Activated CD4-positive, CD25-positive, alpha-beta regulatory T cell treated with anti-CD3 and anti-CD28 coated beads, Interleukin-2, amount 50 U/mL, for 24 hours (primary cell): ENCODE measurements around the gene NEURL1B.
"Not testable (repeated sequence)": the region's sequence is repeated elsewhere in the genome, so short reads cannot be mapped to it uniquely, and the experiment has no call there.

Experiments
- ATAC-seq, 2 donors: fragments of 150-1000 bp; cut with Tn5 transposase; one replicate each; pipeline ENCODE4 v1.10.0; 2021; ENCODE audit warnings: mild to moderate bottlenecking in 1 of 2, moderate library complexity in 1 of 2

The NEURL1B gene

DNA sequence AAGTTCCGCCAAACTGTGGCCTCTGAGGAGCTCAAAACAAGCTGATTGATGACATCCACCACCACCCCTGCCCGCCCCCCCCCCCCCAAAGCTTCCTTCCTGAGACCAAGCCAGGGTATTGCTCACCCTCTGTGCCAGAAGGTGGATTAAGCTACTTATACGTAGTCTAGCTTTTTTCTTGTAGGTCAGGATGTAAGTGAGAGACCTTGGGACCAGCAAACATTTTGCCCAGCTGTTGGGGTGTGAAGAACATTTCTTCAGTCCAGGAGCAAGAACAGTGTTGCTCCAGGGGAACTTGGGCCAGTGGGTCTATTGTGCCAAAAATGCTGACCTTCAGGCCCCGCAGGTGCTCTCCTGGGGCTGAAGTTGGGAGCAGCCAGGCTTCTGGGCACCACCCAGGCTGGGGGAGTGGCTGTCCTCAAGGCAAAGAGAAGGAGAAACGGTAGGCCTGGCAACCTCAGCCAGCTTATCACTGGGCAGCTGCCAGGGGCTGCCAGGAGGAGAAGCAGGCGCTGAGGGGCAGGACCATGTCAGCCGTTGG is 18.0 kb downstream of the NEURL1B start:
- ATAC-seq = no peak

DNA sequence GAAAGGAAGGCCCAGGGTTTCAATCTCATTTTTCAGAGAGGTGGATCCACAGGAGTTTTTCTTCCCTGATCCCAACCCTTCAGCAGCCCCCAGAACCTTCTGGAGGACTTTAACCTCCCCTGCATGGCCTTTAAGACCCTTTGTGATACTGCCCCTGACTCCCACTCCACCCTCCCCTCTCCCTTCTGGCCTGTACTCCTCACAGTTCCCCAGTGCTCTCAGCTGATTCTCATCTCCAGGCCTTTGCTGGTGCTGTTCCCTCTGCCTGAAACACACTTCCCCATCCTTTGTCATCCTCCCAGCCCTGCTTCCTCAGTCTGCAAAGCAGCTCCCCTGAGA is 18.5 kb downstream of the NEURL1B start:
- ATAC-seq = no peak

DNA sequence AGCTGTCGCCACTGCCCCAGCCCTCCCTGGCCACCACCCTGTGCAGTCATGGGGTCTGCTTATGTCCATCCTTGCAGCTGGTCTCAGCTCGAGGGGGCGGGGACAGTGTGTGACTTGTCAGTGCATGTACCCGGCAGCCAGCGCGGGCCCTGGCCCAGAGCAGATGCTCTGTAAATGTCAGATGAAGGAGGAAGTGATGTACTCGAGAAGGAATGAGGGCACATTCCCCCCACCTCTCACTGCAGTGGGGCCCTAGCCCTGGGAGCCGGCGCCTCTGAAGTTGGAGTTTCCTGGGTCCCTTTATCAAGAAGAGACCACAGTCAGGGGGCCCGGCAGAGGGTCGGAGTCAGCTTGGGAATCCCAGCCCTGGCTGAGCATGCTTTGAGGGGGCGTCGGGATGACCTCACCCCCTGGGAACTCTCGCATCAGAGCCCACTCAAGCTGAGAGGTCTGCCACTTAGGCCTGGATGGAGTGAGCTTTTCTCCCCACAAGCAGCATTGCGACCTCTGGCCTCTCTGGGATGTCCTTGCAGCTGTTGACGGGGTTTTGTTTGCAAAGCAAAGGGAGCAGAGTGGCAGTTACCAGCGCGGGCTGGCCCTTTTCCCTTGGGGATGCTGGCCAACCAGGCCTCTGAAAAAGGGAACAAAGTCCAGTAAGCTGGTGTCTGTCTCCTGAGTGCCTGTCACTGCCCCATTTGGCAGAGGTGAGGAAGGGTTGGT is 19.0 kb downstream of the NEURL1B start:
- no peak for ATAC-seq

DNA sequence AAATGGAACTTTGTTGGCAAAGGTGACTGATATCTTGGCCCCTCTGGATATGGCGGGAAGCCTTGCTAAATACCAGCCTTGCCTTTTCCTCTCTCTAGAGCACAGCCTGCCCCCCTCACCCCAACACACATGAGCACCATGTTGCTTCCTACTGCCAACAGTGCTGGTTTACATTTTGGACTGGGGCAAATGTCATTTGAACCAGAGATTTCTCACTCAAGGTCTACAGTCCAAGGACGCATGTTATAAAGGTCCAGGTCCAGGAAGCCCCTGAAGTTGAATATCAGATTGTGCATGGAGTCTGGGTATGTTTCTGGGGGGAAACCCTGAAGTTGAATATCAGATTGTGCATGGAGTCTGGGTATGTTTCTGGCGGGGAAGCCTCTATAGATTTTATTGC is 19.9 kb downstream of the NEURL1B start:
- no peak for ATAC-seq

DNA sequence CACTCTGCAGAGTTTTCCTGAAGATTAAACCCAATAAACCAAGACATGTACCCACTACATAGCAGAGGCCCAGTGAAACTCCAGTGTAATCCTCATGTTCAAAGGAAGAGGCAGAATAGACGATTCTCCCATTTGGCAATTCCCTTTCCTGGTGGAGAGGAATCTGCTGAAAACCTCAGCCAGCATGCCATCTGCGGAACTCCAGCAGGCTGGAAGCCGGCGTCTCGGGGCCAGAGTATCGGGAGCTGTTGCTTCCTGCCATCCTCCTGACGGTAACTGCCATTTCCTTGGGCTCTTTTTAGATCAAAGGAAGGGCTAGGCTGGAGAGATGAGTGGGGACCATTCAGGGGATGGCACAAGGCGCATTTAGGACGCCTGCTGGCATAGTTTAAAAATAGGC is 20.5 kb downstream of the NEURL1B start:
- ATAC-seq = no peak

DNA sequence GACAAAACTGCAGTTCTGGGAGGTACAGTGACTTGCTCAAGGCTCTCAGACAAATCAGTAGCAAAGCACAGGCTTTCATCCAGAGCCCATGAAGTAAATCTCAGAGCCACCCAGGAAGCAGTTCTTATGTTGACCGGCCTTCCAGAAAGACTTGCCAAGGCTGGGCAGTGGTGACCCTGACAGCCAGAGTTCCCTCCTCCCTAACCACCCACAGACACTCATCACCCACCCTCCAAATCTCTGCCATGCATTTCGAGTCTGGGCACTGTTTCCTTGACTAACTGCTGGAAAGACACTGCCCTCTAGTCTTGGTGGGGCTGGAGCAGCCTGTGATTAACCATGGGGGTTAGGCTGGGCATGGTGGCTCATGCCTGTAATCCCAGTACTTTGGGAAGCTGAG is 21.5 kb downstream of the NEURL1B start:
- ATAC-seq = no peak

DNA sequence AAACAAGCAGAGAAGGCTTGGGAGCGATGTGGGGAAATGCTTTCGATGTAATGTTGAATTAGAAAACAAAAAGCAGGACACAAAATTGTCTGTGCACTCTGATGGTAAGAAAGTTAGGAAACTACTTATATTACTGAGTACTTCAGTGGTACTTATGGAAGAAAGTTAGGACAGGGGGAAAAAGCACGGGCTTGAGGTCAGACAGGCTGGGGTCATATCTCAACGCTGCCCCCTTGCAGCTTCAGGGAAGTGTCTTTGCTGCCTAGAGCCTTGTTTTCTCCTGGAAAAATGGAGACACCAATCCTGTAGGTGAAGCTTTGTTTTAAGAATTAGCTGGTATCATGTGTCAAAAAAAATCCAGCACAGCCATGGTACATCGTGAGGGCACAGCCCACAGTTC is 23.0 kb downstream of the NEURL1B start:
- ATAC-seq = no peak

DNA sequence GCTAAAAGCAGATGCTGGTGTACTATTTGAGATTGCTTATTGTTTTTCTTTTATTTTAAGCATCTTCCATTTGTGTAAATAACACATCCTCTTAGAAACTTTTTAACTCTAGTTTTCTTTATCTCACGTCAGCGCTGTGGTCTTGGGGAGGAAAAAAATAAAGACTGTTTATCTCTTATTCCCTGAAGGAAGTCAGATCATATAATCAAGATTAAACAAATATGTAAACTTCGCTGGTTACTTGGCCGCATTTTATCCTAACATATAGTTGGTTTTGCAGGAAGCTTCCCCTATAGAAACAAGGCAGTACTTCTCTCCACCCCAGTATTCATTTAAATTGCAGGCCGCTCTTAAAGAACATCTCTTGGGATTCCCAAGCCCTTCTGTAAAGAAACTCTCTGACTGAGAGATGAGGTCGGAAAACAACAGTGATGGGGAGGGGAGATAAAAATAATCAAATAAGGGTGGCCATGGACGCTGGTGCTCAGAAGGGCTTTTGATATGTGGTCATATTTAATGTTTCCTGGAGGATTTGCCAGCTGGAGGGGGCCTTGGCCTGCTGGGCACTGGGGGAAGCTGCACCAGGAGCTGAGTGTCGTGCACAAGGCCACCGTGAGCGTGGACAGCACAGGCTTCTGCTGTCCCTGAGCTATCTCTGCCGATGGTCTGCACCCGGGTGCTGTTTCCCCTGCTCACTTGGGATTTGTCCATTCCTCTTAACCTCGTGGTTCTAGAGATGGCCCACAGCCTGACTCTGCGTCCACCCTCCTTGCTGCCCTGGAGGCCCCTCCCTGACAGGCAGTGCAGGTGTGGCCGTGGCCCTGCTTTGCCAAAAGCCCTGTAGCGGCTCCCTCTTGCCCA is 23.8 kb downstream of the NEURL1B start:
- ATAC-seq = no peak

DNA sequence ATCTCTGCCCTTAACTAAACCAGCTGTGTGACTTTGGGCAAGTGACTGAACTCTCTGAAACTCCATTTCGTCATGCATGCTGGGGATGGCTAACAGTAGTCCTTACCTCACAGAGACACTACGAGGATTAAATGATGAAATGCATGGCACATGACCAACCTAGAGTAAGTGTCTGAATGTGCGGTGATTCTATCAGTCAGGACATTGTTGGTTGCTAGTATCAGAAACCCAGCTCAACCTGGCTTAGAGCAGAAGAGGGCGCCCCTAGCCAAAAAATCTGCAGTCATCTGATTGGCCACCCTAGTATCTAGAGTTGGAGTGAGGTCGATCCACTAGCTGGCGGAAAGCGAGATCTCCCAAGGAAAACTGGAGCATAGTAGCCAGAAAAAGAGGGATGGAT is 25.2 kb downstream of the NEURL1B start:
- ATAC-seq = no peak

DNA sequence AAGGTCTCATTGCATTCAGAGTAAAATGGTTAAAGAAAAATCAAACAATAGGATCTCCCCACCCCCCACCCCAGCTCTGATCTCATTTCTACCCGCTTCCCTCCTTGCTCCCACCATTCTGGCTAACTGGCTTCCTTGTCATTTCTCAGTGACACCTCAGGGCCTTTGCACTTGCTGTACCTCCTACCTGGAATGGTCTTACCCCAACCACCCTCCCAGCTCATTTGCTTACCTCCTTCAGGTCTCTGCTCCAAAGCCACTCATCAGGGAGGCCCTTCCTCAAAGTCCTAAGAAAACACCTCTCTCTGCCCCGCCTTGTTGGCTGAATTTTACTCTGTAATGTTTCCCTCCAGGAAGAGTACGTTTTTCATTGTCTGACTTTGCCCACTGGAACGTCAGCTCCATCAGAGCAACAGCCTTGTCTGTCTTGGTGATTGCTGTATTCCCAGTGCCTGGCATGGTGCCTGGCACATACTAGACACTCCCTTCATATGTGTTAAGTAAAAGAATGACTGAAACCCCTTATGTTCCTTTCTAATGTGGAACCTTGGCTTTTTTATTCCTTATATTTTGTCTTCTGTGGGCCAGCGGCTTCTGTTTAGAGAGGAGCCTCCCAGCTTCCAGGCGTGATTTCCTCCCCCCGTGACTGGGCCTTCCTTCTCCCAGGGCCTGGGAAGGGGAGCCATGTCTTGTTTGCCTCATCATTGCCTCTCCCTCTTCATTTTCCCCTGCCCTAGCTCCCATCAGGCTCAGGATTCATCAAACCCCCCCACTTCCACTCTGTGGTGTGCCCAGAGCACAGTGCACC is 26.9 kb downstream of the NEURL1B start:
- ATAC-seq = no peak

DNA sequence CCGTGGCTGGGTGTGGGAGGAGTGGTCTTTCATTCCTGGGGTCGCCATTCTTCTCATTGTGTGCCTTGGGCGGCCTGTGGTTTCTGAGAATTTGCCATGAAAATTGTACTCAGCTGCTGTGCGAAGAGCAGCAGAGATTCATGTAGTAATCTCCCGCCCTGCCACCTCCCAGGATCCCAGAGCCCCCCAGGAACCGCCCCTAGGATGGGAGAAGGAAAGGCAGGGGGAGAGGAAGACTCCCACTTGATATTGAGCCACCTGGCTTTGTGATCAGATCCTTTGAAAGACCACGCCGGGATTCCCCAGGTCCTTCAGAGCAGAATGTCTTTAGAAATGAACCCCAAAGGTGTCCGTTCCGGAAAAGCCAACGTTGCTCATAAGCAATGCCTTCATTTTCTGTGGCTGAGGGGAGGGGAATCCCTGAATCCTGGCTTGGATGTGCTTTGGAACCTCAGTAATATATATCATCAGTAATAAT is 27.6 kb downstream of the NEURL1B start:
- no peak for ATAC-seq

DNA sequence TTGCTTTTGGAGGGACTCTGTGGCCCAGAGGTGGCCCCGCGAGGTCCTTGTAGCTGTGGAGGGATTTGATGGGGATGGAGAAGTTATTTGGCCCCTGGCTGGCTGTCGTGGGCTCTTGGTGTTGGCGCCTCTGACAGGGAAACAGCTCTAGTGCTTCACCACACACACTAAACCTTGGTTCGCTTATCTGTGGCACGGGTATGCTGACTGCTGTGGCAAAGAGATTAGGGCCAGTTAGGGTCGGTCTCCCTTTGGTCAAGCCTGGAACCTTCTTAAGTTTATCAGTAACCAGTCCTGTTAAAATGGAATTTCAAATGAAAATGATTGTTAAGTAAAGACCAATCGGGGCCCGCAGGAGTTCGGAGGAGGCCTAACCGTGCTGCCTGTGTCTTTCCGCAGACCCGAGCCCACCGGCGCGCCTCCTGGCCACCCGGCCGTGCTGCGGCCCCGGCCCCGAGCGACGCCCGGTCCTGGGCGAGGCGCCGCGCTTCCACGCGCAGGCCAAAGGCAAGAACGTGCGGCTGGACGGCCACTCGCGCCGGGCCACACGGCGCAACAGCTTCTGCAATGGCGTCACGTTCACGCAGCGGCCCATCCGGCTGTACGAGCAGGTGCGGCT is 28.4 kb downstream of the NEURL1B start:
- no peak for ATAC-seq

DNA sequence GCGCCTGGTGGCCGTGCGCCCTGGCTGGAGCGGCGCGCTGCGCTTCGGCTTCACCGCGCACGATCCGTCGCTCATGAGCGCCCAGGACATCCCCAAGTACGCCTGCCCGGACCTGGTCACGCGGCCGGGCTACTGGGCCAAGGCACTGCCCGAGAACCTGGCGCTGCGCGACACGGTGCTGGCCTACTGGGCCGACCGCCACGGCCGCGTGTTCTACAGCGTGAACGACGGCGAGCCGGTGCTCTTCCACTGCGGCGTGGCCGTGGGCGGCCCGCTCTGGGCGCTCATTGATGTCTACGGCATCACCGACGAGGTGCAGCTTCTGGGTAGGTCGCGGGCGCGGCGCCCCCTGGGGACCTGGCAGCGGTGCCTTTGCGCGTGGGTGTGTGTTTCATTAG is 28.9 kb downstream of the NEURL1B start:
- ATAC-seq = no peak

DNA sequence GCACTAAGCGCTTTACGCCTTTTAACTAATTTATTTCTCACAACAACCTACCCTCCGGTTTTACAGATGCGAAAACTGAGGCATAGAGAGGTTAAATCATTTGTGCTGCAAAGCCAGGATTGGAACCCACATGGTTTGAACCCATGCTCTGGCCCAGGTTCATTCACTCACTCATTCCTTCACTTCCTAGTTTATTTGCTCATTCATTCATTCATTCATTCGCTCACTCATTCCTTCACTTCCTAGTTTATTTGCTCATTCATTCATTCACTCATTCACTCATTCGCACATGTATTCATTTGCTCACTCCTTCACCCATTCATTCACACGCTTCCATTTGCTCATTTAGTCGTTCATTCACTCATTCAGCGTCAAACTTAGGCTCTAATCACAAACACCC is 29.4 kb downstream of the NEURL1B start:
- no peak for ATAC-seq

DNA sequence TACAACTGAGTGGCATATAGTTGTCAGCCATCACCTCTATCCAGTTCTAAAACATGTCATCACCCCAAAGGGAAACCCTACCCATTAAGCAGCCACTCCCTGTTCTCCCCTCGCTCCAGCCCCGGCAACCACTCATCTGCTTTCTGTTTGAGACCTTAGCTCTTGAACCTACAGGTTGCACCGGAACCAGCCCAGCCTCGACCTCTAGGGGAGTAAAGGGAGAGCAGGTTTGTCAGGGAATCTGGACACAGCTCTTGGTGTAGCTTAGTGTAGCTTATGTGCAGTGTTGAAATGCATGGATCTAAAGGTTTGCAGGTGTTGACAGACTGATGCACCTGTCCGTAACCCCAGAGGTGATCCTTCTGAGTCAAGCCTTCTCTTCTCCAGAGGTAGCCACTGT is 30.0 kb downstream of the NEURL1B start:
- no peak for ATAC-seq

DNA sequence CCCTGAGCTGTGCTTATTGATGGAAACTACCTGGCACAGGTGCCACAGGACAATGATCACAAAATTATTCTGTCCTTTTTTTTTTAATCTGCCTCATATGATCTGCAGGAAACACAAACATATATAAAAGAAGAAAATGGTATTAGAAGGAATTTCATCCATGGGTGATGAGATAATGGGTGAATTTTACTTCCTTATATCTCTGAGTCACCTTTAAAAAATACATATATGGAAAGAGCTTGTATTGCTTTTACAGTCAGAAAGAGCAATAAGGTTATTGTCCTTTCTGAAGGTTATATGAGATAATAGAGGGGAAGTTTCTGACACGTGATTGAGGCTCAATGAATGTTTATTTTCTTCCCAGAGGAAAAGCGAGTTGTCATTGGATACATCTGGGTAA is 31.6 kb downstream of the NEURL1B start:
- no peak for ATAC-seq

DNA sequence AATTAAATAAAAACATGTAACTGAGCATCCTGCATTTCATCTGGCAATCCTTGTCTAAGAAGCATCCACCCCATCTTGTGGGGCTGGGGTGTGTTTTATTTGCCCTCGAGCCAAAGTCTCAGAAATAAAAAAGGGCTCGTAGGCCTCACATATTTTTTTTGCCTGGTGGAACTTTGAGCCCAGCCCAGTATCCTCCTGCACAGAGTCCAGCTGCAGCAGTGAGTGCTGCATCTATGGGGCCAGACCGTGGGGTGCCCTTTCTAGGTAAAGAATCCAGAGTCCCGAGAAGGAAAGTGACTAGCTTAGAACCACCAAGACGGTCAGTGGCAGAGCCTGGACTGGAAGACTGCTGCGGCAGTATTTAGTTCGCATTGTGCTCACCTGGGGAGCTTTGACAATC is 33.1 kb downstream of the NEURL1B start:
- no peak for ATAC-seq

DNA sequence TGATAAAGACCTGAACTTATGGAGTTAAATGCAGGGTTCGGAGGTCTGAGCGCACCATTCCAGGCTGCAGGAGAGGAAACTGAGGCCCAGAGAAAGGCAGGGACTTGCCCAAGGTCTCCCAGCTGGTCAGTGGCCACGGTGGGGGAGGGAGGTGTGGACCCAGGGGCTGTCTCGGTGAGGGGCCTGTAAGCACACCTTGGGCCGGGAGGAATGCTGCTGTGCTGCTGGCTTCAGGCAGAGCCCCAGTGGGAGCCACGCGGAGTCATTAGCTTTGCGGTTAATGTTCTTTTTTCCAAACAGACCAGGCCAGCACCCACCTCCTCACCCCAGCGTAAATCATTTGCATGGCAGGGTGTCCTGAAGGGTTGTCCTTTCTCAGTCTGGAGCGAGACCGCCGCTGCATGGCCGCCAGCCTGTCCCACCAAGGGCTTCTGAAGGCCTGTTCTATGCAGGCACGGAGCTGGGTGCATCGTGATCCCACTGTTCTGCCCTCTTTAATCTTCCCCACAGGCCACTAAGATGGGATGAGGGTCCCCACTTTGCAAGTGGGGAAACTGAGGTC is 35.9 kb downstream of the NEURL1B start:
- no peak for ATAC-seq

DNA sequence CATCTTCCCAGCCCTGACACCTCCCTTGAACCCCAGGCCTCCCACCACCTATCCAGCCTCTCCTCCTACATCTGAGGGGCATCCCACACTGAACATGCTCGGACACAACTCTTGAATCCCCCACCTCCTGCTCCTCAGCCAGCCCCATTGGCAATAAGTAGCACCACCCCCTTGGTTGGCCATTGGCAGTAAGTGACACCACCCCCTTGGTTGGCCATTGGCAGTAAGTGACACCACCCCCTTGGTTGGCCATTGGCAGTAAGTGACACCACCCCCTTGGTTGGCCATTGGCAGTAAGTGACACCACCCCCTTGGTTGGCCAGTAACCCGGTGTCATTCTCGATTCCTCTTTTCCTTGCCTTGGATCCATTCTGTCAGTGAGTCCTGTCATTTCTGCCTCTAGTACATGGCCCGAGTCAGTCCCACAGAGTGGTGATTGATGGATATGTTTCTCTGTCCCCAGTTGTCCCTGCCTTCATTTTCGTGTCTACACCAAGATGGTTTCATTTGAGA is 37.4 kb downstream of the NEURL1B start:
- ATAC-seq = not testable (repeated sequence)

DNA sequence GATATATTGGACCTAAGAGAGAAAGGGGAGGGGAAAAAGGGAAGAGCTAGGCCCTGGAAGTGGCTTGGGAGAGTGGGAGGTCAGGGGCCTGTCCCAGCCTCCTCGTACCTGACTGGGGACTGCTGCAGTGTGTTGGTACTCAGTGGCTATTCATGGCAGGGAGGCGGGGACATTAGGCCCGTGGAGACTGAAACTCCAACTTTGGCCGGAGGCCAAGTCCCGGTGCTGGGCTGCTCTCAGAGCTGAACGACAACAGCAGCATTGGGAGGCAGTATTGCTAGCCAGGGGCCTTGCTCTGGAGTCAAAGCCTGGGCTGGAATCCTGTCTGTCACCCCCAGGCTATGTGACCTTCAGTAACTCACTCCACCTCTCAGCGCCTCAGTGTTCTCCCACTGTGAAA is 37.8 kb downstream of the NEURL1B start:
- ATAC-seq = no peak

DNA sequence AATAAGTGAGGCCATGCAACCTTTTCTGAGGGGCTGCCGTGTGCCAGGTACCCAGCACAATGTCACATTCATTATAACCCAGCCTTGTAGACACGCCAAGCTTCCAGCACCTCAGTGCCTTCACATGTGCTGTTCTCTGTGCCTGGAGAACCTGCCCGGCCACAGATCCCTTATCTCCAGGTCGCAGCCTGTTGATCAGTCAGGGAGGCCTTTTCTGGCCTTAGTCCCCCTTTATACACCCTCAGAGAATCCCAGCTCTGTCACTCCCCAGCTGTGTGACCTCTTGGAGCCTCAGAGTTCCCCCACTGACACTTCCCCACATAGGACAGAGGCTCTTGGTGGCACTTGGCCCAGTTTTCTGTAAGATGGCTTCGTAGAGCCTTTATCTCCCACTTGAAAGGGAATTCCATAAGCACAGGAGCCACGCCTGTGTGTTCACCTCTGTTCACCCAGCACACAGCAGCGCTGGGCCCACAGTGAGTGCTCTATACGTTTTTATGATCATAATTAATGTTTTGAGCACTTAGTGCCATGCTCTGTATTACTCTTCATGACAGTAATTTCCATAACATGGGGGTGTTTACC is 38.7 kb downstream of the NEURL1B start:
- ATAC-seq = no peak

DNA sequence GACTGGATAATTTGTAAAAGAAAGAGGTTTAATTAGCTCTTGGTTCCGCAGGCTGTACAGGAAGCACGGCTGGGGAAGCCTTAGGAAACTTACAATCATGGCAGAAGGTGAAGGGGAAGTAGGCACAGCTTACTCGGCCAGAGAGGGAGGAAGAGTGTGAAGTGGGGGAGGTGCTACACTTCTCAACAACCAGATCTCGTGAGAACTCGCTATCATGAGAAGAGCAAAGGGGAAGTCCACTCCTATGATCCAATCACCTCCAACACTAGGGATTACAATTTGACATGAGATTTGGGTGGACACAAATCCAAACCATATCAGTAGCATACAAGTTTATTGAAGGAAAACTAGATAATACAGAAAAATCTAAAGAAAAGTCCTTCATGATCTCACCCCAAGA is 39.9 kb downstream of the NEURL1B start:
- ATAC-seq = no peak
